H9 (cell line): ENCODE data around the gene CEP131. TPM values are rescaled to one million over a fixed set of nuclear protein-coding genes. Genes with fewer than 3 reads are reported as not detected.

ENCODE experiments used
- DNase-seq: peaks from one replicate; pipeline ENCODE4 v3.0.0-alpha.2; 2017
- H2AFZ ChIP-seq: one replicate; pipeline ENCODE4 v1.6.1; 2013; ENCODE audit warnings: mild to moderate bottlenecking, low read length, control low read depth, moderate library complexity
- H2AK5ac ChIP-seq: 2 replicates; pipeline ENCODE4 v1.6.1; 2013; ENCODE audit warnings: low read length, control low read depth, mixed read lengths; ENCODE audit not compliant: insufficient read length
- H2BK120ac ChIP-seq: one replicate; pipeline ENCODE4 v1.6.1; 2013; ENCODE audit warnings: low read depth, mild to moderate bottlenecking, low read length, control low read depth, inconsistent platforms; ENCODE audit not compliant: poor library complexity, severe bottlenecking
- H2BK12ac ChIP-seq: 2 replicates; pipeline ENCODE4 v1.6.1; 2013; ENCODE audit warnings: low read length, control low read depth, mixed read lengths, low read depth; ENCODE audit not compliant: insufficient read length
- H2BK15ac ChIP-seq: 2 replicates; pipeline ENCODE4 v1.6.1; 2013; ENCODE audit warnings: low read depth, low read length, control low read depth
- H2BK20ac ChIP-seq: one replicate; pipeline ENCODE4 v1.6.1; 2013; ENCODE audit warnings: low read depth, mild to moderate bottlenecking, low read length, control low read depth, inconsistent platforms; ENCODE audit not compliant: poor library complexity, severe bottlenecking
- H2BK5ac ChIP-seq: 2 replicates; pipeline ENCODE4 v1.6.1; 2013; ENCODE audit warnings: low read length, control low read depth, mixed read lengths; ENCODE audit not compliant: insufficient read length
- H3K14ac ChIP-seq: 2 replicates; pipeline ENCODE4 v1.6.1; 2013; ENCODE audit warnings: low read length, control low read depth; ENCODE audit not compliant: insufficient read depth
- H3K18ac ChIP-seq: 2 replicates; pipeline ENCODE4 v1.6.1; 2013; ENCODE audit warnings: low read depth, mild to moderate bottlenecking, mixed read lengths, low read length, control low read depth; ENCODE audit not compliant: insufficient read length
- H3K23ac ChIP-seq: 2 replicates; pipeline ENCODE4 v1.6.1; 2013; ENCODE audit warnings: low read length, control low read depth, mixed read lengths, low read depth; ENCODE audit not compliant: insufficient read length
- H3K23me2 ChIP-seq: 2 replicates; pipeline ENCODE4 v1.6.1; 2013; ENCODE audit warnings: low read depth, mild to moderate bottlenecking, mixed read lengths, low read length, control low read depth; ENCODE audit not compliant: insufficient read length, poor library complexity, severe bottlenecking
- H3K27ac ChIP-seq: 2 replicates; pipeline ENCODE4 v1.5.1; 2013; ENCODE audit warnings: low read length, control low read depth, mixed read lengths, low read depth; ENCODE audit not compliant: insufficient read length
- H3K27me3 ChIP-seq: 2 replicates; pipeline ENCODE4 v1.6.1; 2013; ENCODE audit warnings: low read length, control low read depth, inconsistent platforms; ENCODE audit not compliant: insufficient read depth
- H3K4ac ChIP-seq: 2 replicates; pipeline ENCODE4 v1.6.1; 2013; ENCODE audit warnings: low read depth, mild to moderate bottlenecking, control low read depth, inconsistent platforms, low read length, moderate library complexity
- H3K4me1 ChIP-seq: 2 replicates; pipeline ENCODE4 v1.6.1; 2013; ENCODE audit warnings: low read length, control low read depth, inconsistent platforms; ENCODE audit not compliant: insufficient read depth
- H3K4me2 ChIP-seq: 2 replicates; pipeline ENCODE4 v1.6.1; 2013; ENCODE audit warnings: low read length, control low read depth, mixed read lengths; ENCODE audit not compliant: insufficient read length, insufficient read depth
- H3K56ac ChIP-seq: 2 replicates; pipeline ENCODE4 v1.6.1; 2013; ENCODE audit warnings: low read depth, mild to moderate bottlenecking, mixed read lengths, low read length, control low read depth; ENCODE audit not compliant: insufficient read length
- H3K79me1 ChIP-seq: 2 replicates; pipeline ENCODE4 v1.6.1; 2013; ENCODE audit warnings: low read depth, mild to moderate bottlenecking, moderate library complexity, low read length, control low read depth, inconsistent platforms; ENCODE audit not compliant: insufficient read depth, poor library complexity, severe bottlenecking
- H3K79me2 ChIP-seq: 2 replicates; pipeline ENCODE4 v1.6.1; 2013; ENCODE audit warnings: low read length, control low read depth, inconsistent platforms; ENCODE audit not compliant: insufficient read depth
- H3K9ac ChIP-seq: 2 replicates; pipeline ENCODE4 v1.6.1; 2013; ENCODE audit warnings: low read length, control low read depth, mixed read lengths; ENCODE audit not compliant: insufficient read length; ENCODE audit errors: extremely low read depth
- H3K9me3 ChIP-seq: one replicate; pipeline ENCODE4 v1.6.1; 2013; ENCODE audit warnings: low read depth, low read length, inconsistent platforms; ENCODE audit not compliant: control insufficient read depth
- H3T11ph ChIP-seq: one replicate; pipeline ENCODE4 v1.6.1; 2013; ENCODE audit warnings: mild to moderate bottlenecking, low read length, control low read depth, inconsistent platforms
- H4K20me1 ChIP-seq: one replicate; pipeline ENCODE4 v1.6.1; 2013; ENCODE audit not compliant: control insufficient read depth, insufficient read length, insufficient read depth
- H4K5ac ChIP-seq: 2 replicates; pipeline ENCODE4 v1.6.1; 2013; ENCODE audit warnings: low read depth, mild to moderate bottlenecking, mixed read lengths, low read length, control low read depth; ENCODE audit not compliant: insufficient read length
- H4K8ac ChIP-seq: replicated peaks from 2 replicates; pipeline ENCODE4 v1.6.1; 2013; ENCODE audit warnings: low read length, control low read depth, mixed read lengths, low read depth; ENCODE audit not compliant: insufficient read length
- H4K91ac ChIP-seq: 2 replicates; pipeline ENCODE4 v1.6.1; 2013; ENCODE audit warnings: low read depth, mild to moderate bottlenecking, moderate library complexity, mixed read lengths, low read length, control low read depth; ENCODE audit not compliant: insufficient read length
- H3K27ac Mint-ChIP-seq, 3 experiments: 2 replicates in 2 of 3; 3 replicates in 1 of 3; pipeline ENCODE4 v1.8.0; 2020 to 2021; ENCODE audit warnings: mixed read lengths in 3 of 3, mild to moderate bottlenecking in 1 of 3, moderate library complexity in 1 of 3
- H3K27me3 Mint-ChIP-seq: 2 replicates; pipeline ENCODE4 v1.8.0; 2021; ENCODE audit warnings: low read depth, mild to moderate bottlenecking, moderate library complexity, mixed read lengths
- H3K36me3 Mint-ChIP-seq, 3 experiments: 2 replicates in 2 of 3; 3 replicates in 1 of 3; pipeline ENCODE4 v1.8.0; 2020 to 2021; ENCODE audit warnings: low read depth in 3 of 3, mixed read lengths in 3 of 3; ENCODE audit not compliant: insufficient read depth in 1 of 3
- H3K4me1 Mint-ChIP-seq, 2 experiments: 2 replicates each; pipeline ENCODE4 v1.8.0; 2020; ENCODE audit warnings: mixed read lengths in 2 of 2
- H3K4me3 Mint-ChIP-seq, 2 experiments: 2 replicates in 1 of 2; 3 replicates in 1 of 2; pipeline ENCODE4 v1.8.0; 2020 to 2021; ENCODE audit warnings: mild to moderate bottlenecking in 2 of 2, mixed read lengths in 2 of 2, moderate library complexity in 1 of 2
- H3K9me3 Mint-ChIP-seq, 2 experiments: 2 replicates in 1 of 2; 3 replicates in 1 of 2; pipeline ENCODE4 v1.8.0; 2020; ENCODE audit warnings: mild to moderate bottlenecking in 2 of 2, mixed read lengths in 2 of 2, moderate library complexity in 1 of 2
- WGBS: extraction: QIAGEN DNeasy Blood & Tissue Kit; methylation state at CpG from one replicate; pipeline ENCODE4 v1.1.7; 2013; ENCODE audit warnings: missing lambda C conversion rate, low lambda C conversion rate, mixed read lengths; ENCODE audit not compliant: insufficient read length; ENCODE audit errors: extremely low coverage; 5-methylcytosine and 5-hydroxymethylcytosine counted together
- total RNA-seq: library from RNA; stranded (reverse); gene quantifications from 2 replicates; pipeline ENCODE4 v1.2.1, GENCODE V29; 2021
- TF ChIP-seq, protein P1 (sequence below): fragments of 200-600 bp; sonication (generic); conservative IDR thresholded peaks from 3 replicates; pipeline ENCODE4 v1.8.0; 2021; ENCODE audit warnings: antibody characterized with exemption, mild to moderate bottlenecking

CEP131 gene
- total RNA-seq, 1 experiment from 2014 or later, result 16.3 TPM

DNA sequence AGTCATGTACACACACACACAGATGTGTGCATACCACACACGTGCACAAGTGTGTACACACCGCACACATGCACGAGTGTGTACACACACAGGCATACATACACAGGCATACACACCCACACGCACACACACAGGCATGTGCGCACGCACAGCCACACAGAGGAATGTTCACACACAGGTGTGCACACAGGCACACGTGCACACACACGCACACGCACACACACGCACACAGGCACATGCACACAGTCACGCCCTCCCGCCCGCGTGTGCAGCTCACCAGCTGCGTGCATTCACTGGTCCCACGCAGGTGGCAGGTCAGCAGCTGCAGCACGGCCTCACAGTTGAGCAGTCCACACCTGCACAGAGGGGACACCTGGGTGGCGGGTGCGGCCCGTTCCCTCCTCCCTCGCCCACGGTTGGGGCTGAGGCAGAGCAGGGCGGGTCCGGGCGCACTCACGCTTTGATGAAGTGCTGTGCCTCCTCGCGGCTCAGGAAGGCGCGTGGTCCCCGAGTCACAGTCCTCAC lies 8.4 kb upstream of the CEP131 start:
- Histone ChIP-seq H3K56ac (no peak overlapping the region), H4K91ac (no peak overlapping the region), H3K23ac (no peak overlapping the region), H3K27ac (no peak overlapping the region), H3K79me1 (no peaks in the 10 kb centered on the region), H3K9ac (no peak overlapping the region), H4K20me1 (peaks cover 2% of the 10 kb centered on the region), H3K4me1 (no peaks in the 10 kb centered on the region), H3K14ac (no peak overlapping the region), H3K23me2 (no peaks in the 10 kb centered on the region), H2AFZ (no peak overlapping the region), H3T11ph (no peak overlapping the region), H2BK120ac (no peak overlapping the region), H4K8ac (no peak overlapping the region), H2BK5ac (no peak overlapping the region), H4K5ac (no peak overlapping the region), H3K27me3 (no peaks in the 10 kb centered on the region), H3K4ac (no peak overlapping the region), H3K79me2 (no peaks in the 10 kb centered on the region), H3K9me3 (no peaks in the 10 kb centered on the region), H2BK12ac (no peak overlapping the region), H3K4me2 (no peak overlapping the region), H2BK15ac (no peak overlapping the region), H2BK20ac (no peak overlapping the region), H3K18ac (no peak overlapping the region), H2AK5ac (no peak overlapping the region)
- TF ChIP-seq, protein P1, sequence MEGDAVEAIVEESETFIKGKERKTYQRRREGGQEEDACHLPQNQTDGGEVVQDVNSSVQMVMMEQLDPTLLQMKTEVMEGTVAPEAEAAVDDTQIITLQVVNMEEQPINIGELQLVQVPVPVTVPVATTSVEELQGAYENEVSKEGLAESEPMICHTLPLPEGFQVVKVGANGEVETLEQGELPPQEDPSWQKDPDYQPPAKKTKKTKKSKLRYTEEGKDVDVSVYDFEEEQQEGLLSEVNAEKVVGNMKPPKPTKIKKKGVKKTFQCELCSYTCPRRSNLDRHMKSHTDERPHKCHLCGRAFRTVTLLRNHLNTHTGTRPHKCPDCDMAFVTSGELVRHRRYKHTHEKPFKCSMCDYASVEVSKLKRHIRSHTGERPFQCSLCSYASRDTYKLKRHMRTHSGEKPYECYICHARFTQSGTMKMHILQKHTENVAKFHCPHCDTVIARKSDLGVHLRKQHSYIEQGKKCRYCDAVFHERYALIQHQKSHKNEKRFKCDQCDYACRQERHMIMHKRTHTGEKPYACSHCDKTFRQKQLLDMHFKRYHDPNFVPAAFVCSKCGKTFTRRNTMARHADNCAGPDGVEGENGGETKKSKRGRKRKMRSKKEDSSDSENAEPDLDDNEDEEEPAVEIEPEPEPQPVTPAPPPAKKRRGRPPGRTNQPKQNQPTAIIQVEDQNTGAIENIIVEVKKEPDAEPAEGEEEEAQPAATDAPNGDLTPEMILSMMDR, result no peak
- Mint-ChIP-seq H3K27ac (peak overlapping the region in 1 of 3 experiments; percentile 62; a peak in 3 of 7 replicates), H3K4me1 (no peaks in the 10 kb centered on the region), H3K4me3 (peak overlapping the region in 1 of 2 experiments; percentile 9; a peak in 2 of 5 replicates), H3K36me3 (peaks cover 11 to 18% (median 14%) of the 10 kb centered on the region in 3 experiments), H3K9me3 (no peaks in the 10 kb centered on the region), H3K27me3 (no peaks in the 10 kb centered on the region)
- DNase-seq, result no peak
- WGBS, result no CpG with 5 or more reads among the region's 31 CpGs
